ENCODE measurements around the gene FICD.

DNA sequence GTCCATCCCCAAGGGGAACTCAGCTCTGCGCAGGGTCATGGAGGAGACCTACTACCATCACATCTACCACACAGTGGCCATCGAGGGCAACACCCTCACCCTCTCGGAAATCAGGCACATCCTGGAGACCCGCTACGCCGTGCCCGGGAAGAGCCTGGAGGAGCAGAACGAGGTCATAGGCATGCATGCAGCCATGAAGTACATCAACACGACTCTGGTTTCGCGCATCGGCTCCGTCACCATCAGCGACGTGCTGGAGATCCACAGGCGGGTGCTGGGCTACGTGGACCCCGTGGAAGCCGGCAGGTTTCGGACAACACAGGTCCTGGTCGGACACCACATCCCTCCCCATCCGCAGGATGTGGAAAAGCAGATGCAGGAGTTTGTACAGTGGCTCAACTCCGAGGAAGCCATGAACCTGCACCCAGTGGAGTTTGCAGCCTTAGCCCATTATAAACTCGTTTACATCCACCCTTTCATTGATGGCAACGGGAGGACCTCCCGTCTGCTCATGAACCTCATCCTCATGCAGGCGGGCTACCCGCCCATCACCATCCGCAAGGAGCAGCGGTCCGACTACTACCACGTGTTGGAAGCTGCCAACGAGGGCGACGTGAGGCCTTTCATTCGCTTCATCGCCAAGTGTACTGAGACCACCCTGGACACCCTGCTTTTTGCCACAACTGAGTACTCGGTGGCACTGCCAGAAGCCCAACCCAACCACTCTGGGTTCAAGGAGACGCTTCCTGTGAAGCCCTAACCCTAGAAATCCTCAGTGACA, 3.8 kb downstream of the FICD start:
- TF ChIP-seq, protein P1, sequence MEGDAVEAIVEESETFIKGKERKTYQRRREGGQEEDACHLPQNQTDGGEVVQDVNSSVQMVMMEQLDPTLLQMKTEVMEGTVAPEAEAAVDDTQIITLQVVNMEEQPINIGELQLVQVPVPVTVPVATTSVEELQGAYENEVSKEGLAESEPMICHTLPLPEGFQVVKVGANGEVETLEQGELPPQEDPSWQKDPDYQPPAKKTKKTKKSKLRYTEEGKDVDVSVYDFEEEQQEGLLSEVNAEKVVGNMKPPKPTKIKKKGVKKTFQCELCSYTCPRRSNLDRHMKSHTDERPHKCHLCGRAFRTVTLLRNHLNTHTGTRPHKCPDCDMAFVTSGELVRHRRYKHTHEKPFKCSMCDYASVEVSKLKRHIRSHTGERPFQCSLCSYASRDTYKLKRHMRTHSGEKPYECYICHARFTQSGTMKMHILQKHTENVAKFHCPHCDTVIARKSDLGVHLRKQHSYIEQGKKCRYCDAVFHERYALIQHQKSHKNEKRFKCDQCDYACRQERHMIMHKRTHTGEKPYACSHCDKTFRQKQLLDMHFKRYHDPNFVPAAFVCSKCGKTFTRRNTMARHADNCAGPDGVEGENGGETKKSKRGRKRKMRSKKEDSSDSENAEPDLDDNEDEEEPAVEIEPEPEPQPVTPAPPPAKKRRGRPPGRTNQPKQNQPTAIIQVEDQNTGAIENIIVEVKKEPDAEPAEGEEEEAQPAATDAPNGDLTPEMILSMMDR (IDR thresholded peaks at IDR 0.05; ENCODE audit: low read length) = no peak
- TF ChIP-seq EZH2 (IDR thresholded peaks at IDR 0.05; ENCODE audit: borderline replicate concordance, low read length) = no peak
